Astrocyte (in vitro differentiated cells and primary cell): ENCODE data around the gene TEAD1.

Experiments
- CTCF ChIP-seq: IDR thresholded peaks from 2 replicates; pipeline ENCODE4 v1.5.1; 2011; ENCODE audit warnings: low read depth, mild to moderate bottlenecking, inconsistent platforms, low read length, moderate library complexity; ENCODE audit not compliant: insufficient read depth
- EZH2 ChIP-seq: IDR thresholded peaks from 2 replicates; pipeline ENCODE4 v1.6.1; 2012; ENCODE audit warnings: mild to moderate bottlenecking, low read length, inconsistent platforms; ENCODE audit not compliant: insufficient read depth

- no peak for TF ChIP-seq CTCF
- no peak for TF ChIP-seq EZH2
Measured at GRCh38 chr11:12867531-12867930, 193.3 kb downstream of the TEAD1 start.
